HepG2 (cell line): ENCODE data around the gene NAV2. TPM values are rescaled to one million over a fixed set of nuclear protein-coding genes. Genes with fewer than 3 reads are reported as not detected.

Source experiments
- ARNT2 ChIP-seq: sonication (generic); formaldehyde crosslinking; IDR thresholded peaks from 2 replicates; pipeline ENCODE4 v1.8.0; 2022; ENCODE audit warnings: mild to moderate bottlenecking, low read depth, missing genetic modification reagents, moderate library complexity
- ATF5 ChIP-seq: sonication (generic); formaldehyde crosslinking; IDR thresholded peaks from 2 replicates; pipeline ENCODE4 v1.4.0; 2020; ENCODE audit warnings: mild to moderate bottlenecking, low read depth, missing genetic modification reagents
- BRCA1 ChIP-seq: sonication (generic); formaldehyde crosslinking; IDR thresholded peaks from 2 replicates; pipeline ENCODE4 v1.4.0; 2020; ENCODE audit warnings: missing genetic modification reagents
- CREM ChIP-seq, 2 experiments: sonication (generic) in 1 of 2; formaldehyde crosslinking in 1 of 2; IDR thresholded peaks; 2 replicates each; pipeline versions ENCODE4 v1.4.0 to v1.6.1; 2016 to 2020; ENCODE audit warnings: antibody characterized with exemption in 1 of 2, mild to moderate bottlenecking in 1 of 2, missing genetic modification reagents in 1 of 2
- CSRNP2 ChIP-seq: sonication (generic); formaldehyde crosslinking; conservative IDR thresholded peaks from 2 replicates; pipeline ENCODE4 v1.8.0; 2022; ENCODE audit warnings: low read depth, missing genetic modification reagents
- ETV5 ChIP-seq: IDR thresholded peaks from 2 replicates; pipeline ENCODE4 v1.6.1; 2018; ENCODE audit warnings: missing biosample characterization, missing genetic modification reagents, inconsistent platforms, borderline replicate concordance
- GATA4 ChIP-seq: sonication (generic); IDR thresholded peaks from 2 replicates; pipeline ENCODE4 v1.6.1; 2016; ENCODE audit warnings: antibody characterized with exemption, low read depth, borderline replicate concordance
- GATAD2A ChIP-seq: IDR thresholded peaks from 2 replicates; pipeline ENCODE4 v1.6.1; 2016
- HOXA5 ChIP-seq: sonication (generic); formaldehyde crosslinking; IDR thresholded peaks from 2 replicates; pipeline ENCODE4 v1.4.0; 2020; ENCODE audit warnings: missing genetic modification reagents
- KLF15 ChIP-seq: sonication (generic); formaldehyde crosslinking; IDR thresholded peaks from 2 replicates; pipeline ENCODE4 v1.8.1; 2023; ENCODE audit warnings: borderline replicate concordance, mild to moderate bottlenecking, inconsistent platforms, missing genetic modification reagents, mixed read lengths
- MAF1 ChIP-seq: sonication (generic); formaldehyde crosslinking; IDR thresholded peaks from 2 replicates; pipeline ENCODE4 v1.5.0; 2020; ENCODE audit warnings: missing genetic modification reagents, borderline replicate concordance
- NFE2 ChIP-seq: sonication (generic); formaldehyde crosslinking; IDR thresholded peaks from 2 replicates; pipeline ENCODE4 v1.4.0; 2020; ENCODE audit warnings: missing genetic modification reagents
- NKX3-1 ChIP-seq: sonication (generic); formaldehyde crosslinking; IDR thresholded peaks from 2 replicates; pipeline ENCODE4 v1.5.0; 2020; ENCODE audit warnings: missing genetic modification reagents
- POLR2A ChIP-seq, 2 experiments: IDR thresholded peaks; 2 replicates each; pipeline ENCODE4 v1.6.1; 2011; ENCODE audit warnings: low read depth in 2 of 2, low read length in 2 of 2, mild to moderate bottlenecking in 1 of 2, moderate library complexity in 1 of 2; ENCODE audit not compliant: insufficient read depth in 1 of 2
- POLR2AphosphoS5 ChIP-seq: IDR thresholded peaks from 2 replicates; pipeline ENCODE4 v1.6.1; 2012; ENCODE audit warnings: low read depth, low read length
- SNAI1 ChIP-seq: sonication (generic); formaldehyde crosslinking; IDR thresholded peaks from 2 replicates; pipeline ENCODE4 v1.5.0; 2020; ENCODE audit warnings: mild to moderate bottlenecking, missing genetic modification reagents, borderline replicate concordance
- SRSF4 ChIP-seq: fragments of 200-400 bp; formaldehyde crosslinking; IDR thresholded peaks from one replicate; pipeline ENCODE4 v1.6.1; 2018; ENCODE audit warnings: mild to moderate bottlenecking, low read depth, low read length, moderate library complexity; ENCODE audit not compliant: poor library complexity, severe bottlenecking
- STAG1 ChIP-seq: sonication (generic); formaldehyde crosslinking; IDR thresholded peaks from 2 replicates; pipeline ENCODE4 v1.4.0; 2020; ENCODE audit warnings: missing genetic modification reagents
- TCF7L2 ChIP-seq: IDR thresholded peaks from 2 replicates; pipeline ENCODE4 v1.6.1; 2011; ENCODE audit warnings: mild to moderate bottlenecking, low read depth, low read length, moderate library complexity
- ZBTB7A ChIP-seq: sonication (generic); formaldehyde crosslinking; IDR thresholded peaks from 2 replicates; pipeline ENCODE4 v1.8.0; 2022; ENCODE audit warnings: mild to moderate bottlenecking, missing genetic modification reagents
- ZFP1 ChIP-seq: IDR thresholded peaks from 2 replicates; pipeline ENCODE4 v1.6.1; 2016
- ZFP62 ChIP-seq: sonication (generic); formaldehyde crosslinking; IDR thresholded peaks from 2 replicates; pipeline ENCODE4 v1.4.0; 2020; ENCODE audit warnings: missing genetic modification reagents
- ZFY ChIP-seq: sonication (generic); formaldehyde crosslinking; IDR thresholded peaks from 2 replicates; pipeline ENCODE4 v1.4.0; 2020; ENCODE audit warnings: missing genetic modification reagents
- ZNF124 ChIP-seq: sonication (generic); formaldehyde crosslinking; IDR thresholded peaks from 2 replicates; pipeline ENCODE4 v1.4.0; 2020; ENCODE audit warnings: missing genetic modification reagents
- ZNF331 ChIP-seq: sonication (generic); formaldehyde crosslinking; IDR thresholded peaks from 2 replicates; pipeline ENCODE4 v1.4.0; 2020; ENCODE audit warnings: missing genetic modification reagents
- ZNF598 ChIP-seq: sonication (generic); formaldehyde crosslinking; IDR thresholded peaks from 2 replicates; pipeline ENCODE4 v1.5.1; 2020; ENCODE audit warnings: mild to moderate bottlenecking, missing genetic modification reagents, borderline replicate concordance
- ZNF780A ChIP-seq: sonication (generic); formaldehyde crosslinking; IDR thresholded peaks from 2 replicates; pipeline ENCODE4 v1.8.0; 2022; ENCODE audit warnings: mild to moderate bottlenecking, missing genetic modification reagents, moderate library complexity
- ZNF841 ChIP-seq: sonication (generic); formaldehyde crosslinking; IDR thresholded peaks from 2 replicates; pipeline ENCODE4 v1.8.1; 2023; ENCODE audit warnings: missing genetic modification reagents, borderline replicate concordance
- ZNF850 ChIP-seq: sonication (generic); formaldehyde crosslinking; conservative IDR thresholded peaks from 2 replicates; pipeline ENCODE4 v1.9.0; 2021; ENCODE audit warnings: mild to moderate bottlenecking, missing genetic modification reagents
- polyA plus RNA-seq, 8 experiments: library from polyadenylated mRNA; depleted of rRNA in 3 of 8; stranded (reverse) in 7 of 8; unstranded in 1 of 8; fragments of >200 nt; fragmentation: Illumina TruSeq in 4 of 8; extraction: Trizol in 4 of 8; gene quantifications; 2 replicates each; pipeline versions ENCODE4 v1.2.1 to v1.2.3, GENCODE V29; 2011 to 2016; ENCODE audit warnings: low read depth in 4 of 8, missing spikeins in 1 of 8, mixed read lengths in 1 of 8; ENCODE audit not compliant: insufficient read depth in 1 of 8
- total RNA-seq, 5 experiments: library from RNA; depleted of rRNA; stranded (reverse); fragments of >200 nt; fragmentation: Illumina TruSeq; extraction: Trizol; gene quantifications; 2 replicates each; pipeline ENCODE4 v1.2.3, GENCODE V29; 2016; ENCODE audit warnings: low read depth in 1 of 5
- TF ChIP-seq, protein P1 (sequence below): sonication (generic); formaldehyde crosslinking; conservative IDR thresholded peaks from 2 replicates; pipeline ENCODE4 v1.4.0; 2020; ENCODE audit warnings: missing genetic modification reagents

NAV2 gene
- total and polyA plus RNA-seq, 2 of the 13 experiments (the other 11 are each of a cell fraction or from before 2014, with no cell fraction given), result 9.3 to 34.6 TPM

- no peak for TF ChIP-seq TCF7L2
- TF ChIP-seq ZNF331 (CRISPR knock-in tag), result no peak
- TF ChIP-seq NKX3-1 (CRISPR knock-in tag), result no peak
- no peak for TF ChIP-seq ETV5 (CRISPR knock-in tag)
- TF ChIP-seq POLR2A (IDR thresholded peaks at IDR 0.05; ENCODE audit: insufficient read depth in 1 of 2, low read depth in 2 of 2, low read length in 2 of 2), result no peak
- no peak for TF ChIP-seq ZNF124 (CRISPR knock-in tag)
- TF ChIP-seq ZNF850 (CRISPR knock-in tag), result no peak
- no peak for TF ChIP-seq SNAI1 (CRISPR knock-in tag)
- no peak for TF ChIP-seq KLF15 (CRISPR knock-in tag)
- TF ChIP-seq GATA4, result no peak
- TF ChIP-seq ATF5 (CRISPR knock-in tag), result no peak
- no peak for TF ChIP-seq CSRNP2 (CRISPR knock-in tag)
- TF ChIP-seq ZFP62, result no peak
- TF ChIP-seq ARNT2, result no peak
- TF ChIP-seq, protein P1, sequence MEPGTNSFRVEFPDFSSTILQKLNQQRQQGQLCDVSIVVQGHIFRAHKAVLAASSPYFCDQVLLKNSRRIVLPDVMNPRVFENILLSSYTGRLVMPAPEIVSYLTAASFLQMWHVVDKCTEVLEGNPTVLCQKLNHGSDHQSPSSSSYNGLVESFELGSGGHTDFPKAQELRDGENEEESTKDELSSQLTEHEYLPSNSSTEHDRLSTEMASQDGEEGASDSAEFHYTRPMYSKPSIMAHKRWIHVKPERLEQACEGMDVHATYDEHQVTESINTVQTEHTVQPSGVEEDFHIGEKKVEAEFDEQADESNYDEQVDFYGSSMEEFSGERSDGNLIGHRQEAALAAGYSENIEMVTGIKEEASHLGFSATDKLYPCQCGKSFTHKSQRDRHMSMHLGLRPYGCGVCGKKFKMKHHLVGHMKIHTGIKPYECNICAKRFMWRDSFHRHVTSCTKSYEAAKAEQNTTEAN (CRISPR knock-in tag), result 0 out of 2 replicates have a peak, but pooled peaks have one; percentile 36
- TF ChIP-seq ZBTB7A (CRISPR knock-in tag), result no peak
- no peak for TF ChIP-seq GATAD2A (CRISPR knock-in tag)
- TF ChIP-seq STAG1 (CRISPR knock-in tag), result peak; percentile 41
- TF ChIP-seq ZNF780A (CRISPR knock-in tag), result no peak
- no peak for TF ChIP-seq ZNF841 (CRISPR knock-in tag)
- no peak for TF ChIP-seq HOXA5 (CRISPR knock-in tag)
- no peak for TF ChIP-seq ZNF598
- TF ChIP-seq CREM (IDR thresholded peaks at IDR 0.05), result peak; percentile 55; the same call in 1 of the 2 replicates
- no peak for TF ChIP-seq CREM (CRISPR knock-in tag; IDR thresholded peaks at IDR 0.05)
- TF ChIP-seq SRSF4, result no peak
- TF ChIP-seq ZFY, result peak; percentile 24; the same call in 1 of the 2 replicates
- no peak for TF ChIP-seq NFE2
- TF ChIP-seq MAF1 (CRISPR knock-in tag), result no peak
- TF ChIP-seq POLR2AphosphoS5, result no peak
- no peak for TF ChIP-seq ZFP1
- TF ChIP-seq BRCA1 (CRISPR knock-in tag), result no peak
These were observed 372.5 kb downstream of the NAV2 start (continued) for GRCh38 chr11:20084921-20085814.
